ENCODE measurements around the gene OSER1. TPM values are rescaled to one million over a fixed set of nuclear protein-coding genes. Genes with fewer than 3 reads are reported as not detected.

OSER1 gene
- total and polyA plus RNA-seq, 2 experiments from 2014 or later: 28.5 to 35.2 TPM

GRCh38 chr20:44231713-44232468, 21.3 kb upstream of the OSER1 start:
- no peak overlapping the region for H3K27ac ChIP-seq
- H3K4me3 ChIP-seq: no peak overlapping the region
- no peaks in the 10 kb centered on the region for H3K36me3 ChIP-seq
- peak in 1 of 2 donors; percentile 23 for DNase-seq (ENCODE audit: low read depth in 1 of 2, low spot score in 1 of 2)
- no peaks in the 10 kb centered on the region for H3K4me1 ChIP-seq (ENCODE audit: low read depth)
- no peaks in the 10 kb centered on the region for H3K9me3 ChIP-seq (ENCODE audit: low read depth)
- no peak for TF ChIP-seq CTCF (IDR thresholded peaks at IDR 0.05; ENCODE audit: low read depth, low read length)
- no peaks in the 10 kb centered on the region for H3K27me3 ChIP-seq

GRCh38 chr20:44231193-44231592, 20.6 kb upstream of the OSER1 start:
- Histone ChIP-seq H3K9me3 (ENCODE audit: low read depth) (no peaks in the 10 kb centered on the region), H3K27me3 (no peaks in the 10 kb centered on the region), H3K4me3 (no peak overlapping the region), H3K27ac (no peak overlapping the region), H3K4me1 (ENCODE audit: low read depth) (no peaks in the 10 kb centered on the region), H3K36me3 (no peaks in the 10 kb centered on the region)
- TF ChIP-seq CTCF (IDR thresholded peaks at IDR 0.05; ENCODE audit: low read depth, low read length): no peak
- no peak for DNase-seq (ENCODE audit: low read depth in 1 of 2, low spot score in 1 of 2)

- peak overlapping the region; percentile 19 for H3K27ac ChIP-seq
- no peak for TF ChIP-seq CTCF (IDR thresholded peaks at IDR 0.05; ENCODE audit: low read depth, low read length)
- H3K27me3 ChIP-seq: no peaks in the 10 kb centered on the region
- H3K9me3 ChIP-seq (ENCODE audit: low read depth): no peaks in the 10 kb centered on the region
- H3K4me1 ChIP-seq (ENCODE audit: low read depth): no peaks in the 10 kb centered on the region
- no peak overlapping the region for H3K4me3 ChIP-seq
- peak in 1 of 2 donors; percentile 30 for DNase-seq (ENCODE audit: low read depth in 1 of 2, low spot score in 1 of 2)
- no peaks in the 10 kb centered on the region for H3K36me3 ChIP-seq
Observed at GRCh38 chr20:44228465-44229258, 18.1 kb upstream of the OSER1 start.

- no peaks in the 10 kb centered on the region for H3K9me3 ChIP-seq (ENCODE audit: low read depth)
- no peak for TF ChIP-seq CTCF (IDR thresholded peaks at IDR 0.05; ENCODE audit: low read depth, low read length)
- H3K36me3 ChIP-seq: no peaks in the 10 kb centered on the region
- H3K4me3 ChIP-seq: no peak overlapping the region
- peaks cover 10% of the 10 kb centered on the region for H3K4me1 ChIP-seq (ENCODE audit: low read depth)
- H3K27ac ChIP-seq: peak overlapping the region; percentile 9
- H3K27me3 ChIP-seq: no peaks in the 10 kb centered on the region
- no peak for DNase-seq (ENCODE audit: low read depth in 1 of 2, low spot score in 1 of 2)
Observed at GRCh38 chr20:44224637-44225036, 14.1 kb upstream of the OSER1 start.

GRCh38 chr20:44223721-44224120, 13.2 kb upstream of the OSER1 start:
- no peak overlapping the region for H3K4me3 ChIP-seq
- peak overlapping the region; percentile 52 for H3K27ac ChIP-seq
- no peaks in the 10 kb centered on the region for H3K27me3 ChIP-seq
- no peaks in the 10 kb centered on the region for H3K36me3 ChIP-seq
- H3K4me1 ChIP-seq (ENCODE audit: low read depth): peaks cover 18% of the 10 kb centered on the region
- no peaks in the 10 kb centered on the region for H3K9me3 ChIP-seq (ENCODE audit: low read depth)
- no peak for DNase-seq (ENCODE audit: low read depth in 1 of 2, low spot score in 1 of 2)
- no peak for TF ChIP-seq CTCF (IDR thresholded peaks at IDR 0.05; ENCODE audit: low read depth, low read length)
